ENCODE data around the gene CGN. TPM values are rescaled to one million over a fixed set of nuclear protein-coding genes. Genes with fewer than 3 reads are reported as not detected.

Gene CGN
- total and polyA plus RNA-seq, 2 donors (not counting 3 experiments of a cell fraction or from before 2014, with no cell fraction given): 0.32 to 0.73 TPM

DNA sequence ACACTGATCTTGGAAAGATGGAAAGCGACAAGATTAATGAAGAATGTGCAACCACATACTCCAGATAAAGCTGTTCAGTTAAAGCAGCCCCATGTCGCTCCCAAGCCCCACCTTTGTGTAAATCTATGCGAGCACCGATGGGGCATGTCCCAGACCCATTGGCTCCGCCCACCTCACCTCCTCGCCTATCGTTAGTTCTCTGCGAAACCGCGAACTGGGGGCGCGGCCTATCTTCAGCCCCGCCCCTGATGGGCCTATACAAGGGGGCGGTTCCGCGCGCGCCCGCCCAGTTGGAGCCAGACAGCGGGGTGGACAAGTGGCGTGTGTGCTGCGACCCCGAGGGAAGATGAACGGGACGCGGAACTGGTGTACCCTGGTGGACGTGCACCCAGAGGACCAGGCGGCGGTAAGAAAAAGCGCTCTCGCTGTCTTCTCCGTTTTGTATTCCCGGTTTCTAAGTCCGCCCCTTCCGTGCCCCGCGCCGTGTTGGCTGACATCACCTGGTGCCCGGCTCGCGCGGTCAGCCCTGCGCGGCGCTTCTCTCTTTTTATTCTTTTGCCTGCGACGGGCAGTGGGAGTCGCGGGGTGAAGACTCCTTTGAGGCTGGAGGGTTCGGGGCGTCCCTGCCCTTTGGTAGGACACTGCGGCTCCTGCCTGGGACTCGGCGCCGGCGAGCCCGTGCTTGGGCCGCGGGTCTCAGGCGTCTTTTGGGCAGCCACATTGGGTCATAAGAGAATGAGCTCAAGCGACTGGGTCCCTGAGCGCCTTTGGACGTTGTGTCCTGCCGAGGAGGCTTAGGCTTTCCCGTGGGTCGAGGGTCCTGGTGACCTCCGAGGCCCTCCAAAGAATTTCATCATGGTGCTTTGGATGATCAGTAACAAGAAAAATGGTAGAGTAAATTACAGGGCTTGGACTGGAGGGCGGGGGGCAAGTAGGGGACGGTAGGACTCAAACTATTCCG lies 29.1 kb downstream of the CGN start, which contains the start of gene TUFT1:
Gene TUFT1, plus strand, starts transcription at position 289 of the 961 bp plus-strand sequence. Its CDS starts 58 bp downstream, at position 347.
- peak within 1 kb of the TSS; percentile 76 to 81 (median 78) for H3K4me3 ChIP-seq (replicated peaks in 1 of 3; ENCODE audit: insufficient read depth in 1 of 3, low read depth in 1 of 3, low read length in 3 of 3)
- no peaks in the 10 kb centered on the region for H3K79me2 ChIP-seq (ENCODE audit: control insufficient read depth, insufficient read depth, low read length)
- no peak for TF ChIP-seq GATA2 (IDR thresholded peaks at IDR 0.05; ENCODE audit: insufficient read depth, insufficient read length, low read depth, low read length)
- TF ChIP-seq POLR2AphosphoS5 (IDR thresholded peaks at IDR 0.05; ENCODE audit: insufficient read depth, low read depth, low read length): peak; percentile 90
- TF ChIP-seq, protein P1, sequence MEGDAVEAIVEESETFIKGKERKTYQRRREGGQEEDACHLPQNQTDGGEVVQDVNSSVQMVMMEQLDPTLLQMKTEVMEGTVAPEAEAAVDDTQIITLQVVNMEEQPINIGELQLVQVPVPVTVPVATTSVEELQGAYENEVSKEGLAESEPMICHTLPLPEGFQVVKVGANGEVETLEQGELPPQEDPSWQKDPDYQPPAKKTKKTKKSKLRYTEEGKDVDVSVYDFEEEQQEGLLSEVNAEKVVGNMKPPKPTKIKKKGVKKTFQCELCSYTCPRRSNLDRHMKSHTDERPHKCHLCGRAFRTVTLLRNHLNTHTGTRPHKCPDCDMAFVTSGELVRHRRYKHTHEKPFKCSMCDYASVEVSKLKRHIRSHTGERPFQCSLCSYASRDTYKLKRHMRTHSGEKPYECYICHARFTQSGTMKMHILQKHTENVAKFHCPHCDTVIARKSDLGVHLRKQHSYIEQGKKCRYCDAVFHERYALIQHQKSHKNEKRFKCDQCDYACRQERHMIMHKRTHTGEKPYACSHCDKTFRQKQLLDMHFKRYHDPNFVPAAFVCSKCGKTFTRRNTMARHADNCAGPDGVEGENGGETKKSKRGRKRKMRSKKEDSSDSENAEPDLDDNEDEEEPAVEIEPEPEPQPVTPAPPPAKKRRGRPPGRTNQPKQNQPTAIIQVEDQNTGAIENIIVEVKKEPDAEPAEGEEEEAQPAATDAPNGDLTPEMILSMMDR (IDR thresholded peaks at IDR 0.05; ENCODE audit: extremely low read depth in 1 of 2, insufficient read depth in 1 of 2, low read depth in 1 of 2, low read length in 2 of 2): no peak
- TF ChIP-seq POLR2A (IDR thresholded peaks at IDR 0.05; ENCODE audit: low read depth, low read length): peak; percentile 97
- TF ChIP-seq MYC (IDR thresholded peaks at IDR 0.05; ENCODE audit: low read depth, low read length): no peak
- TF ChIP-seq JUN (IDR thresholded peaks at IDR 0.05; ENCODE audit: borderline replicate concordance, insufficient read depth, insufficient read length, low read depth): no peak
- TF ChIP-seq, protein P2, sequence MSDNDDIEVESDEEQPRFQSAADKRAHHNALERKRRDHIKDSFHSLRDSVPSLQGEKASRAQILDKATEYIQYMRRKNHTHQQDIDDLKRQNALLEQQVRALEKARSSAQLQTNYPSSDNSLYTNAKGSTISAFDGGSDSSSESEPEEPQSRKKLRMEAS (IDR thresholded peaks at IDR 0.05; ENCODE audit: insufficient read depth, insufficient read length): no peak
- no peak for TF ChIP-seq FOS (IDR thresholded peaks at IDR 0.05; ENCODE audit: borderline replicate concordance, insufficient read depth, low read length)
- no peak for TF ChIP-seq EZH2 (IDR thresholded peaks at IDR 0.05; ENCODE audit: borderline replicate concordance, low read depth, low read length, severe bottlenecking)
- ChIA-PET CTCF (interaction anchor here (0.7 to 1.8 kb wide), 6 partner anchors 11 to 296 kb away, joined by 3 to 6 read pairs (median 4); no protein-coding TSS in a partner anchor), POLR2A (interaction anchor here (0.6 to 1.4 kb wide), 5 partner anchors 35 to 288 kb away, joined by 3 to 7 read pairs (median 3); partner anchors contain the start of gene PI4KB)
- no peaks in the 10 kb centered on the region for H3K27me3 ChIP-seq (ENCODE audit: control insufficient read depth in 2 of 2, insufficient read depth in 2 of 2, low read length in 2 of 2)
- no peaks in the 10 kb centered on the region for H3K9me3 ChIP-seq (replicated peaks; ENCODE audit: control insufficient read depth, insufficient read depth, low read length)
- H3K4me2 ChIP-seq (ENCODE audit: insufficient read depth, low read length): peak within 1 kb of the TSS; percentile 93
- H3K9me1 ChIP-seq (replicated peaks; ENCODE audit: control insufficient read depth, extremely low read depth, insufficient read depth, low read length): no peaks in the 10 kb centered on the region
- H2AFZ ChIP-seq (ENCODE audit: low read depth, low read length): peak within 1 kb of the TSS; percentile 95
- intact Hi-C loops (cut with micrococcal nuclease) (loop anchor here (2.0 to 5.0 kb wide), 4 partner anchors 52 to 96 kb away; partner anchors contain the start of genes POGZ and SNX27), dilution Hi-C loops (cut with MboI; ENCODE audit: extremely low pct_ligation_motif_present, low sequenced_read_pairs) (no loop called here)
- peak within 1 kb of the TSS; percentile 33 for H3K27ac ChIP-seq (ENCODE audit: insufficient read depth, low read depth, low read length)
- H3K4me1 ChIP-seq (ENCODE audit: control insufficient read depth, extremely low read depth, insufficient read depth, low read length): peaks cover 11% of the 10 kb centered on the region
- H3K9ac ChIP-seq (replicated peaks; ENCODE audit: extremely low read depth, insufficient read depth, low read length): peak within 1 kb of the TSS; percentile 66
- no peaks in the 10 kb centered on the region for H3K36me3 ChIP-seq (ENCODE audit: control insufficient read depth in 2 of 2, extremely low read depth in 1 of 2, insufficient read depth in 2 of 2, low read length in 2 of 2)
- FAIRE-seq (peak; percentile 94), DNase-seq (ENCODE audit: low read depth, low spot score) (peak; percentile 92)
- H4K20me1 ChIP-seq (replicated peaks; ENCODE audit: control insufficient read depth, extremely low read depth, insufficient read depth, low read length): no peaks in the 10 kb centered on the region
- BruUV-seq (replicated peaks): TSS peak; percentile 46
